GM19193 (cell line): Measurements from ENCODE around the gene NCAPH2.
A peak's percentile ranks its signal among the peaks of the same experiment; 100 is the strongest.

Experiments
- POLR2A ChIP-seq: IDR thresholded peaks from 4 replicates; pipeline ENCODE4 v1.6.1; 2011; ENCODE audit not compliant: insufficient read depth, insufficient read length; ENCODE audit errors: extremely low read depth

Gene NCAPH2

DNA sequence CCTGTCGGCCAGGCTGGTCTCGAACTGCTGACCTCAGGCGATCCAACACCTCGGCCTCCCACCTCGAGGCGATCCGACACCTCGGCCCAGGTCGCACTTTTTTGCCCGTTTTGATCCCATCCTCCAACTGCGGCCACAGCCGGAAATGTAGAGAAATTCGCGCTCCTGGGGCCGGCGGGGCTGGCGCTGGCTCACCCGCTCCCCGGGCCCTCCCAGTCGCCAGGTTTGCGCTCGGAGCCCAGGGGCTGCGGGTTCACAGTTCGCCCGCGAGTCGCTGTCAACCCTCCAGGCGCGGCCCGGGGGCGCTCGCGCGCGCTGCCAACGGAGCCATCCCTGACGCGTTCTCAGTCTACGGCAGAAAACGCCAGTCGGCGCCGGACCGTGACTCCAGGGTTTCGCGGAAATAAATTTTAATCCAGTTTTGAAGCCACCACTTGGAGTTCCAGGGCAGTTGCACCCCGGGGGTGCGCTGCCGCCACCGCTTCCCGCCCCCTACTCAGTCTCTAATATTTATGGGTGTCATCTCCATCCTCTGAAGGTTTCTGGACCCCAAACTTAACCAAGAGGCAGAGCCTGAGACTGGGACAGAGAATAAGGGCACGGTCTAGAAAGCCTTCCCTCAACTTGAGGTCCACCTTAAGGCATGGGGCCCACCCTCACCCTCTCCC, 36.2 kb downstream of the NCAPH2 start:
- TF ChIP-seq POLR2A, result peak; percentile 60

DNA sequence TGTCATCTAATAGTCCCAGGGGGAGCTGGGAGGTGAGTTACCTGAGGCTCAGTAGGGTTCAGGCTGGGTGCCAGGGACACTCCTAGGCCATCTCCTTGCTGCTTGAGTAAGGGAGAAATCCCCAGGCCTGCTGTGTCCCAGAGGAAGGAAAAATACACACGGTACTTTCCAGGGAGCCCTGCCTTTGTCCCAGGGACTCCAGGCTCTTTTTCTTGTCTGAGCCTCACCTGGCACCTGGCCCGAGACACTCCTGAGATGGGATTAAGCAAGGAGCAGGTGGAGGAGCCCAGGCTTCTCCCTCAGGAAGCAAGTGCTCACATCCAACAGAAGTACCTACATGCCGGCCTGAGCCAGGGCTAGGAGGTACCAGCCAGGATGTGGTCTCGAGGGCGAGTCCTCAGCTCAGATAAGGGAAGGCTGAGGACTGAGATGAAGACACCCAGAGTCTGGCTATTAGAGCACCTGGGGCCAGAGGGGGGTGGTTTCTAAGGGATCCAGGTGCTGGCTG, 36.8 kb downstream of the NCAPH2 start:
- TF ChIP-seq POLR2A, result no peak

GRCh38 chr22:50545522-50546325, 37.7 kb downstream of the NCAPH2 start, which contains the start of gene KLHDC7B:
TSS of gene KLHDC7B (plus strand) at chr22:50545899. CDS start at chr22:50546244, 345 bp downstream.
- TF ChIP-seq POLR2A, result no peak

DNA sequence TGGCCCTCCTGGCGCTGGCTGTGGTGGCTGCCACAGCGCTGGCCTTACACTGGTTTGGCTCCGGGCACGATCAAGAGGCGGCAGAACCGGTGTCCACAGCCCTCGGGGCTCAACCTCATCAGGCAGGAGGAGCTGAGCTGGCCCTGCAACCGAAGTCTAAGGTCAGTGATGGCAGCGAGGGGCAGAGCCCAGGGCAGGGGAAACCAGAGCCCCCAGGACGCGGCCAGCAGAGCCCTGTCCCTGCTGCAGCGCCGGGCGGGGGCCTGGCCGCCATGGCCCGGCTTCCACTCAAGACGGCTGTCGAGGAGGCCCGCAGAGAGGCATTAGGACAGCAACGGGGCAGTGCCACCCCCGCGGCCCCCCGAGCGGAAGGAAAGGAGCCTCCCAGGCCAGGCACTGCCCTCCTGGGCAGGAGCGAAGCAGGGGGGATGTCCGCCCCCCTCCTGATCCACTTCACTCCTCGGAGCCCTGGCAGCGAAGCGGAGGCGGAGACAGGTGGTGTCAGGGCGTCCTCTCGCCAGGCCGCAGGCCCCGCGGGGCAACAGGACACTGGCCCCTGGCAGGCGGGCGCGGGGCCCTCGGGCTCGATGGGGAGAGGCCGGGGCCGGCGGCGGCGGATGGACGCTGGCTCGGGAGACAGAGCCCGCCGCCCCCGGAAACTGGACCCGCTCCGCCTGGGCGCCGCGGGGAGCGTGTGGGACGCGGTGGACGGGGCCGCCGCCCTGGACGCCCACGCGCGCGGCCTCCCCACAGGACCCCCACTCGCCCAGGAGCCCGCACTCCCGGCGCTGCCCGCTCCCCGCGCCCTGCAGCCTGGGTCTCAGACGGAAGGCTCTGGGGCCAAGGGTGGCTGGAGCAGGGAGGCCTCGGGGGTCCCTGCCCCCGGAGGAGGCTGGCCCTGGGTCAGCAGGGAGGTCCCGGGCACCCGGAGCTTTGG, 38.6 kb downstream of the NCAPH2 start:
- TF ChIP-seq POLR2A, result no peak

DNA sequence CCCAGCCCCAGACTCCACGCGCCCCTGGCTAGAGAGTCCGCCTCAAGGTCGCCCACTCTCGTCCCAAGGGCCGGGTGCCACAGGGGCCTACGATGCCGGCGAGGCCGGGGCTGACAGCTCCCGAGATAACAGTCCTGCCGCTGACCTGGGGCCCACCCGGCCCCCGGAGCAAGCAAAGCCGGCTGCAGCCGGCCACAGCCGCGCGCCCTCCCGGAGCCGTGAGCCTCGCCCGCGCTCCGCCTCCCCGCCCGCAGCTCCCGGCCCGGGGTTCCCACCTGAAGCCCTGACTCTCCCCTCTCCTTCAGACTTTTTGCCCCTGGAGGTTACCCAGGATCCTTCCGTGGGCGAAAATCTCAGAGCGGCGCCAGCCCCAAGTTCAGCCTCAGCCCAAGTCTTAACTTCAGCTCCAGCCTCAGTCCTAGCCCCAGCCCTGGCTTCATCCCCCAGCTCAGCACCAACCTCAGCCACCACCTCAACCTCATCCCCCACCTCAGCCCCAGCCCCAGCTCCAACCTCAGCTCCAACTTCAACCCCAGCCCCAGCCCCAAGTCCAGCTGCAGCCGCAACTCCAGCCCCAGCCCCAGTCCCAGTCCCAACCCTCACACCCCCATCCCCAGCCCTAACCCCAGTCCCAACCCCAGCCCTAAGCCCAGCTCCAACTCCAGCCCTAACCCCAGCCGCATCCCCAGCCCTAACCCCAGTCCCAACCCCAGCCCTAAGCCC, 39.4 kb downstream of the NCAPH2 start:
- TF ChIP-seq POLR2A, result no peak

DNA sequence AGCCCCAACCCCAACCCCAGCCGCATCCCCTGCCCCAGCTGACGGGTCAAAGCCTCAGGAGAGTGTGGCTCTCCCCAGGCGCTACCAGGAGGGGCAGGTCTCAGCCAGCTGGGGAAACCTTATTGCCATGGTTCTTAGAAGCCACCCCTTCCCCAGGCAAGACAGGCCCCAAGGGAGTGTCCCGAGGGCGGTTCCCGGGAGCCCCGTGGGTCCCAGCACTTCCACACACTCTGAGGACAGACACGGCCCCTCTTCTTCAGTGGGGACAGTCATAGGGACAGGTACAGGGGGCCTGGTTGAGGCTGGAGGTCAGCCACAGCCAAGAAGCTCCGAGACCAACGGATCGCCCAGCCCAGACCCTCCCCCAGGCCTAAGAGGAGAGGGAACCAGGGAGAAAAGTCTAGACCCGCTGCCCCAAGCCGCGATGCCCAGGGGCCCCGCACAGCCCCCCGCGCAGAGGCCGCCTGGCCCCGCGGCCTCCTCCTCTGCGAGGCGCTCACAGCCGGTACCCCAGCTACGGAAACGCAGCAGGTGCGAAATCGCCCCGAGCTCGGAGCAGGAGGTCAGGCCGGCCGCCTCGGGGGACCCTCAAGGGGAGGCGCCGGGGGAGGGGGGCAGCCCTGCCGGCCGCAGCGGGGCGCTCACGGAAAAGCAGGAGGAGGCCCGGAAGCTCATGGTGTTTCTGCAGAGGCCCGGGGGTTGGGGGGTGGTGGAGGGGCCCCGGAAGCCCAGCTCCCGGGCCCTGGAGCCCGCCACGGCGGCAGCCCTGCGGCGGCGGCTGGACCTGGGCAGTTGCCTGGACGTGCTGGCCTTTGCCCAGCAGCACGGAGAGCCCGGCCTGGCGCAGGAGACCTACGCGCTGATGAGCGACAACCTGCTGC, 40.3 kb downstream of the NCAPH2 start:
- peak; percentile 71 for TF ChIP-seq POLR2A

DNA sequence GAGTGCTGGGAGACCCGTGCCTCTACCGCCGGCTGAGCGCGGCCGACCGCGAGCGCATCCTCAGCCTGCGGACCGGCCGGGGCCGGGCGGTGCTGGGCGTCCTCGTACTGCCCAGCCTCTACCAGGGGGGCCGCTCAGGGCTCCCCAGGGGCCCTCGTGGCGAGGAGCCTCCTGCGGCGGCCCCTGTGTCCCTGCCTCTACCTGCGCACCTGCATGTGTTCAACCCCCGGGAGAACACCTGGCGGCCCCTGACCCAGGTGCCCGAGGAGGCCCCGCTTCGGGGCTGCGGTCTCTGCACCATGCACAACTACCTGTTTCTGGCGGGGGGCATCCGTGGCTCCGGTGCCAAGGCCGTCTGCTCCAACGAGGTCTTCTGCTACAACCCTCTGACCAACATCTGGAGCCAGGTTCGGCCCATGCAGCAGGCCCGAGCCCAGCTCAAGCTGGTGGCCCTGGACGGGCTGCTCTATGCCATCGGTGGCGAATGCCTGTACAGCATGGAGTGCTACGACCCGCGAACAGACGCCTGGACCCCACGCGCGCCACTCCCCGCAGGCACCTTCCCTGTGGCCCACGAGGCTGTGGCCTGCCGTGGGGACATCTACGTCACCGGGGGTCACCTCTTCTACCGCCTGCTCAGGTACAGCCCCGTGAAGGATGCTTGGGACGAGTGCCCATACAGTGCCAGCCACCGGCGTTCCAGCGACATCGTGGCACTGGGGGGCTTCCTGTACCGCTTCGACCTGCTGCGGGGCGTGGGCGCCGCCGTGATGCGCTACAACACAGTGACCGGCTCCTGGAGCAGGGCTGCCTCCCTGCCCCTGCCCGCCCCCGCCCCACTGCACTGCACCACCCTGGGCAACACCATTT, 41.1 kb downstream of the NCAPH2 start:
- TF ChIP-seq POLR2A, result no peak

- TF ChIP-seq POLR2A, result no peak
These were observed 42.4 kb downstream of the NCAPH2 start for GRCh38 chr22:50550395-50550794.

- TF ChIP-seq POLR2A, result no peak
These were observed 43.2 kb downstream of the NCAPH2 start for GRCh38 chr22:50551160-50551752.

GRCh38 chr22:50553310-50553709, 45.3 kb downstream of the NCAPH2 start:
- TF ChIP-seq POLR2A, result no peak

GRCh38 chr22:50556703-50557102, 48.7 kb downstream of the NCAPH2 start:
- TF ChIP-seq POLR2A, result no peak

GRCh38 chr22:50560034-50560433, 52.0 kb downstream of the NCAPH2 start:
- TF ChIP-seq POLR2A, result no peak
